K562 (cell line): ENCODE results near the gene TMEM273. TPM values are rescaled to one million over a fixed set of nuclear protein-coding genes. Genes with fewer than 3 reads are reported as not detected.

Experiments
- E2F8 ChIP-seq: fragments of 450-650 bp; IDR thresholded peaks from 2 replicates; pipeline ENCODE4 v1.7.1; 2018; ENCODE audit warnings: mild to moderate bottlenecking, low read depth; ENCODE audit not compliant: partially characterized antibody
- HINFP ChIP-seq: fragments of 450-650 bp; conservative IDR thresholded peaks from 2 replicates; pipeline ENCODE4 v1.6.1; 2016; ENCODE audit warnings: missing genetic modification characterization, low read depth, mild to moderate bottlenecking, control low read depth, missing compliant biosample characterization
- JUN ChIP-seq, 2 experiments: sonication (generic) in 1 of 2; formaldehyde crosslinking in 1 of 2; IDR thresholded peaks; 2 replicates each; pipeline versions ENCODE4 v1.6.1 to v1.8.0; 2012 to 2022; ENCODE audit warnings: borderline replicate concordance in 2 of 2, mild to moderate bottlenecking in 2 of 2, improper control_type of control experiment in 1 of 2, low read depth in 1 of 2, low read length in 1 of 2, missing genetic modification reagents in 1 of 2
- KLF16 ChIP-seq: IDR thresholded peaks from 2 replicates; pipeline ENCODE4 v1.6.1; 2016; ENCODE audit warnings: antibody characterized with exemption
- KLF6 ChIP-seq: fragments of 250-450 bp; sonication (Bioruptor Pico); IDR thresholded peaks from 2 replicates; pipeline ENCODE4 v1.4.0; 2020; ENCODE audit warnings: mild to moderate bottlenecking, moderate library complexity, borderline replicate concordance
- MAFK ChIP-seq: IDR thresholded peaks from 2 replicates; pipeline ENCODE4 v1.6.1; 2011; ENCODE audit warnings: low read length, improper control_type of control experiment
- MLX ChIP-seq, 2 experiments: fragments of 450-650 bp in 1 of 2; sonication (generic) in 1 of 2; formaldehyde crosslinking; conservative IDR thresholded peaks; 2 replicates each; pipeline versions ENCODE4 v1.4.0 to v1.8.1; 2020 to 2022; ENCODE audit warnings: mild to moderate bottlenecking in 1 of 2, missing genetic modification reagents in 1 of 2
- NCOR1 ChIP-seq: fragments of 450-650 bp; IDR thresholded peaks from 2 replicates; pipeline ENCODE4 v1.6.1; 2016; ENCODE audit warnings: mild to moderate bottlenecking, moderate library complexity
- NFIC ChIP-seq: fragments of 450-650 bp; IDR thresholded peaks from 2 replicates; pipeline ENCODE4 v1.6.1; 2017; ENCODE audit warnings: mild to moderate bottlenecking, inconsistent platforms
- NR2C1 ChIP-seq, 2 experiments: fragments of 450-650 bp; IDR thresholded peaks; 2 replicates each; pipeline ENCODE4 v1.6.1; 2017; ENCODE audit warnings: mild to moderate bottlenecking in 2 of 2, antibody characterized with exemption in 1 of 2, inconsistent platforms in 1 of 2, missing compliant biosample characterization in 1 of 2, missing genetic modification characterization in 1 of 2
- SAFB ChIP-seq: fragments of 200-400 bp; formaldehyde crosslinking; IDR thresholded peaks from 2 replicates; pipeline ENCODE4 v1.6.1; 2017; ENCODE audit warnings: low read depth, low read length, borderline replicate concordance
- SMAD2 ChIP-seq: fragments of 150-350 bp; IDR thresholded peaks from 2 replicates; pipeline ENCODE4 v1.6.1; 2014; ENCODE audit warnings: low read depth, mild to moderate bottlenecking, low read length
- SMARCE1 ChIP-seq: fragments of 450-650 bp; IDR thresholded peaks from 2 replicates; pipeline ENCODE4 v1.7.1; 2016; ENCODE audit warnings: mild to moderate bottlenecking
- TARDBP ChIP-seq: fragments of 450-650 bp; IDR thresholded peaks from 2 replicates; pipeline ENCODE4 v1.6.1; 2016
- TEAD2 ChIP-seq: fragments of 450-650 bp; IDR thresholded peaks from 2 replicates; pipeline ENCODE4 v1.6.1; 2016; ENCODE audit warnings: missing genetic modification characterization, control low read depth, missing compliant biosample characterization
- XRCC5 ChIP-seq: fragments of 200-400 bp; formaldehyde crosslinking; IDR thresholded peaks from 2 replicates; pipeline ENCODE4 v1.6.1; 2017; ENCODE audit warnings: low read depth, mild to moderate bottlenecking, low read length
- ZC3H8 ChIP-seq: fragments of 450-650 bp; IDR thresholded peaks from 2 replicates; pipeline ENCODE4 v1.6.1; 2017
- ZNF121 ChIP-seq: sonication (generic); formaldehyde crosslinking; conservative IDR thresholded peaks from 2 replicates; pipeline ENCODE4 v1.8.0; 2022; ENCODE audit warnings: missing genetic modification reagents
- ZNF277 ChIP-seq: fragments of 250-450 bp; sonication (Bioruptor Pico); IDR thresholded peaks from 2 replicates; pipeline ENCODE4 v1.8.0; 2022; ENCODE audit warnings: inconsistent platforms, mild to moderate bottlenecking, moderate library complexity, borderline replicate concordance
- ZNF57 ChIP-seq: fragments of 450-650 bp; formaldehyde crosslinking; IDR thresholded peaks from 2 replicates; pipeline ENCODE4 v1.4.0; 2020; ENCODE audit warnings: mild to moderate bottlenecking, moderate library complexity
- ZNF76 ChIP-seq: fragments of 250-450 bp; sonication (Bioruptor Pico); IDR thresholded peaks from 2 replicates; pipeline ENCODE4 v1.4.0; 2020; ENCODE audit warnings: mild to moderate bottlenecking, moderate library complexity, borderline replicate concordance
- ZSCAN32 ChIP-seq: fragments of 450-650 bp; formaldehyde crosslinking; IDR thresholded peaks from 2 replicates; pipeline ENCODE4 v1.4.0; 2020; ENCODE audit warnings: mild to moderate bottlenecking, moderate library complexity
- polyA plus RNA-seq, 8 experiments: library from polyadenylated mRNA; depleted of rRNA in 4 of 8; stranded (reverse) in 5 of 8; unstranded in 3 of 8; fragments of >200 nt; fragmentation: Nextera tagmentation in 2 of 8; fragmentation: Illumina TruSeq in 1 of 8; extraction: Ambion mirVana in 2 of 8; extraction: Trizol in 1 of 8; gene quantifications; 2 replicates each; pipeline versions ENCODE4 v1.2.1 to v1.2.3, GENCODE V29; 2011 to 2014; ENCODE audit warnings: inconsistent platforms in 1 of 8, missing spikeins in 1 of 8
- total RNA-seq, 7 experiments: library from RNA; depleted of rRNA in 6 of 7; stranded (reverse); fragments of >200 nt in 6 of 7; fragmentation: Illumina TruSeq in 2 of 7; extraction: Trizol in 2 of 7; gene quantifications; 2 replicates each; pipeline versions ENCODE4 v1.2.1 to v1.2.3, GENCODE V29; 2011 to 2021; ENCODE audit warnings: low replicate concordance in 1 of 7

TMEM273 gene
- total and polyA plus RNA-seq, 9 of the 15 experiments (the other 6 are each of a cell fraction or from before 2014, with no cell fraction given), result 39.2 to 131 (median 95.6) TPM

GRCh38 chr10:49173201-49173772 lies 14.9 kb downstream of the TMEM273 start (continued):
- 0 out of 2 replicates have a peak, but pooled peaks have one; percentile 41 for TF ChIP-seq JUN (IDR thresholded peaks at IDR 0.05; ENCODE audit: borderline replicate concordance, low read depth, low read length)
- no peak for TF ChIP-seq JUN (CRISPR knock-in tag; IDR thresholded peaks at IDR 0.05; ENCODE audit: borderline replicate concordance)
- TF ChIP-seq MAFK, result no peak
- TF ChIP-seq SAFB, result no peak
- TF ChIP-seq TEAD2 (tag), result no peak
- TF ChIP-seq SMARCE1, result peak; percentile 86
- TF ChIP-seq ZNF76 (CRISPR knock-in tag), result no peak
- TF ChIP-seq E2F8, result no peak
- TF ChIP-seq KLF16, result no peak; the same call in 1 of the 2 replicates
- TF ChIP-seq HINFP (tag), result no peak
- 0 out of 2 replicates have a peak, but pooled peaks have one; percentile 12 for TF ChIP-seq NFIC
- no peak; the same call in 1 of the 2 replicates for TF ChIP-seq NCOR1
- TF ChIP-seq XRCC5, result no peak
- TF ChIP-seq MLX (CRISPR knock-in tag; conservative IDR thresholded peaks at IDR 0.05), result no peak
- no peak for TF ChIP-seq SMAD2
- no peak for TF ChIP-seq ZNF57 (CRISPR knock-in tag)
- TF ChIP-seq KLF6 (CRISPR knock-in tag), result no peak
- TF ChIP-seq ZNF277 (CRISPR knock-in tag), result no peak
- no peak for TF ChIP-seq ZNF121
- no peak for TF ChIP-seq TARDBP
- no peak for TF ChIP-seq NR2C1 (IDR thresholded peaks at IDR 0.05)
- TF ChIP-seq NR2C1 (tag; IDR thresholded peaks at IDR 0.05), result no peak
- no peak for TF ChIP-seq ZSCAN32
- TF ChIP-seq ZC3H8, result no peak
